SJCRH30 (cell line): ENCODE results near the gene KCNJ3. TPM values are rescaled to one million over a fixed set of nuclear protein-coding genes. Genes with fewer than 3 reads are reported as not detected.

Source experiments
- DNase-seq, 2 experiments: peaks; one replicate each; pipeline ENCODE4 v3.0.0-alpha.2; 2015 to 2020
- H3K27ac ChIP-seq: fragments of 250-450 bp; sonication (Bioruptor Pico); 2 replicates; pipeline ENCODE4 v1.5.1; 2020; ENCODE audit warnings: mild to moderate bottlenecking, moderate library complexity
- H3K27me3 ChIP-seq: fragments of 250-450 bp; sonication (Bioruptor Pico); 2 replicates; pipeline ENCODE4 v1.5.1; 2020; ENCODE audit warnings: mild to moderate bottlenecking, moderate library complexity
- H3K36me3 ChIP-seq: fragments of 250-450 bp; sonication (Bioruptor Pico); 2 replicates; pipeline ENCODE4 v1.5.1; 2020; ENCODE audit warnings: mild to moderate bottlenecking, moderate library complexity
- H3K4me1 ChIP-seq: fragments of 250-450 bp; sonication (Bioruptor Pico); 2 replicates; pipeline ENCODE4 v1.5.1; 2020; ENCODE audit warnings: mild to moderate bottlenecking, moderate library complexity
- H3K4me3 ChIP-seq: fragments of 250-450 bp; sonication (Bioruptor Pico); 2 replicates; pipeline ENCODE4 v1.5.1; 2020; ENCODE audit warnings: mild to moderate bottlenecking, moderate library complexity
- H3K9me3 ChIP-seq: fragments of 250-450 bp; sonication (Bioruptor Pico); replicated peaks from 2 replicates; pipeline ENCODE4 v1.5.1; 2020; ENCODE audit warnings: mild to moderate bottlenecking, moderate library complexity
- total RNA-seq: library from RNA; depleted of rRNA; stranded (reverse); fragments of >200 nt; shearing (Covaris generic); gene quantifications from 2 replicates; pipeline ENCODE4 v1.2.3, GENCODE V29; 2014

Gene KCNJ3
- total RNA-seq, 1 experiment from 2014 or later, result not detected

GRCh38 chr2:154762638-154763037, 64.1 kb downstream of the KCNJ3 start:
- H3K4me3 ChIP-seq, result no peak overlapping the region
- no peak overlapping the region for H3K27ac ChIP-seq
- H3K36me3 ChIP-seq, result no peaks in the 10 kb centered on the region
- no peaks in the 10 kb centered on the region for H3K4me1 ChIP-seq
- H3K27me3 ChIP-seq, result no peaks in the 10 kb centered on the region
- no peaks in the 10 kb centered on the region for H3K9me3 ChIP-seq
- no peak for DNase-seq

GRCh38 chr2:154771664-154772284, 73.3 kb downstream of the KCNJ3 start:
- Histone ChIP-seq H3K4me3 (no peak overlapping the region), H3K4me1 (no peaks in the 10 kb centered on the region), H3K36me3 (no peaks in the 10 kb centered on the region), H3K27ac (no peak overlapping the region), H3K27me3 (no peaks in the 10 kb centered on the region), H3K9me3 (no peaks in the 10 kb centered on the region)
- no peak for DNase-seq

- Histone ChIP-seq H3K27me3 (no peaks in the 10 kb centered on the region), H3K36me3 (no peaks in the 10 kb centered on the region), H3K27ac (no peak overlapping the region), H3K4me1 (no peaks in the 10 kb centered on the region), H3K4me3 (no peak overlapping the region), H3K9me3 (no peaks in the 10 kb centered on the region)
- no peak for DNase-seq
Measured at GRCh38 chr2:154776825-154777224, 78.3 kb downstream of the KCNJ3 start.

GRCh38 chr2:154794406-154794805, 95.9 kb downstream of the KCNJ3 start:
- Histone ChIP-seq H3K27ac (no peak overlapping the region), H3K4me3 (no peak overlapping the region), H3K36me3 (no peaks in the 10 kb centered on the region), H3K9me3 (no peaks in the 10 kb centered on the region), H3K4me1 (no peaks in the 10 kb centered on the region), H3K27me3 (no peaks in the 10 kb centered on the region)
- no peak for DNase-seq

GRCh38 chr2:154795651-154796050, 97.2 kb downstream of the KCNJ3 start:
- H3K9me3 ChIP-seq, result no peaks in the 10 kb centered on the region
- no peaks in the 10 kb centered on the region for H3K36me3 ChIP-seq
- no peak overlapping the region for H3K27ac ChIP-seq
- no peaks in the 10 kb centered on the region for H3K4me1 ChIP-seq
- no peaks in the 10 kb centered on the region for H3K27me3 ChIP-seq
- no peak for DNase-seq
- H3K4me3 ChIP-seq, result no peak overlapping the region

- Histone ChIP-seq H3K4me3 (no peak overlapping the region), H3K36me3 (no peaks in the 10 kb centered on the region)
Measured at GRCh38 chr2:154804451-154804850, 106.0 kb downstream of the KCNJ3 start.

GRCh38 chr2:154813636-154814035, 115.1 kb downstream of the KCNJ3 start:
- Histone ChIP-seq H3K36me3 (no peaks in the 10 kb centered on the region), H3K9me3 (no peaks in the 10 kb centered on the region), H3K27me3 (no peaks in the 10 kb centered on the region), H3K27ac (no peak overlapping the region), H3K4me1 (no peaks in the 10 kb centered on the region), H3K4me3 (no peak overlapping the region)
- no peak for DNase-seq

More at GRCh38 chr2:154804451-154804850, 106.0 kb downstream of the KCNJ3 start:
- no peaks in the 10 kb centered on the region for H3K27me3 ChIP-seq
- H3K9me3 ChIP-seq, result no peaks in the 10 kb centered on the region
- no peaks in the 10 kb centered on the region for H3K4me1 ChIP-seq
- H3K27ac ChIP-seq, result no peak overlapping the region
- no peak for DNase-seq

- H3K27ac ChIP-seq, result no peak overlapping the region
- no peaks in the 10 kb centered on the region for H3K27me3 ChIP-seq
- no peaks in the 10 kb centered on the region for H3K9me3 ChIP-seq
- no peak for DNase-seq
- no peaks in the 10 kb centered on the region for H3K36me3 ChIP-seq
- no peaks in the 10 kb centered on the region for H3K4me1 ChIP-seq
- H3K4me3 ChIP-seq, result no peak overlapping the region
Measured at GRCh38 chr2:154814856-154815255, 116.4 kb downstream of the KCNJ3 start.

GRCh38 chr2:154825358-154825757, 126.9 kb downstream of the KCNJ3 start:
- Histone ChIP-seq H3K36me3 (no peaks in the 10 kb centered on the region), H3K9me3 (no peaks in the 10 kb centered on the region), H3K4me3 (no peak overlapping the region), H3K27me3 (no peaks in the 10 kb centered on the region), H3K27ac (no peak overlapping the region), H3K4me1 (no peaks in the 10 kb centered on the region)
- DNase-seq, result no peak

- Histone ChIP-seq H3K4me3 (no peak overlapping the region), H3K4me1 (no peaks in the 10 kb centered on the region), H3K36me3 (no peaks in the 10 kb centered on the region), H3K27me3 (no peaks in the 10 kb centered on the region), H3K27ac (no peak overlapping the region), H3K9me3 (no peaks in the 10 kb centered on the region)
- DNase-seq, result no peak
Measured at GRCh38 chr2:154826827-154827226, 128.3 kb downstream of the KCNJ3 start.

- no peaks in the 10 kb centered on the region for H3K9me3 ChIP-seq
- no peak for DNase-seq
- H3K36me3 ChIP-seq, result no peaks in the 10 kb centered on the region
- H3K4me1 ChIP-seq, result no peaks in the 10 kb centered on the region
- no peaks in the 10 kb centered on the region for H3K27me3 ChIP-seq
- H3K27ac ChIP-seq, result no peak overlapping the region
- H3K4me3 ChIP-seq, result no peak overlapping the region
Measured at GRCh38 chr2:154827286-154827685, 128.8 kb downstream of the KCNJ3 start.

GRCh38 chr2:154832711-154833110, 134.2 kb downstream of the KCNJ3 start:
- H3K27ac ChIP-seq, result no peak overlapping the region
- H3K36me3 ChIP-seq, result no peaks in the 10 kb centered on the region
- H3K27me3 ChIP-seq, result no peaks in the 10 kb centered on the region
- H3K4me1 ChIP-seq, result no peaks in the 10 kb centered on the region
- H3K4me3 ChIP-seq, result no peak overlapping the region
- no peak for DNase-seq
- H3K9me3 ChIP-seq, result no peaks in the 10 kb centered on the region

GRCh38 chr2:154836632-154837031, 138.1 kb downstream of the KCNJ3 start:
- Histone ChIP-seq H3K27me3 (no peaks in the 10 kb centered on the region), H3K27ac (no peak overlapping the region), H3K36me3 (no peaks in the 10 kb centered on the region), H3K4me1 (no peaks in the 10 kb centered on the region), H3K4me3 (no peak overlapping the region), H3K9me3 (no peaks in the 10 kb centered on the region)
- DNase-seq, result no peak

- H3K4me1 ChIP-seq, result no peaks in the 10 kb centered on the region
- DNase-seq, result no peak
- H3K27ac ChIP-seq, result no peak overlapping the region
- no peaks in the 10 kb centered on the region for H3K9me3 ChIP-seq
- no peak overlapping the region for H3K4me3 ChIP-seq
- no peaks in the 10 kb centered on the region for H3K27me3 ChIP-seq
- H3K36me3 ChIP-seq, result no peaks in the 10 kb centered on the region
Measured at GRCh38 chr2:154837035-154837434, 138.5 kb downstream of the KCNJ3 start.

GRCh38 chr2:154844513-154844912, 146.0 kb downstream of the KCNJ3 start:
- DNase-seq, result no peak
- Histone ChIP-seq H3K27me3 (no peaks in the 10 kb centered on the region), H3K4me1 (no peaks in the 10 kb centered on the region), H3K4me3 (no peak overlapping the region), H3K27ac (no peak overlapping the region), H3K36me3 (no peaks in the 10 kb centered on the region), H3K9me3 (no peaks in the 10 kb centered on the region)

- Histone ChIP-seq H3K27ac (no peak overlapping the region), H3K9me3 (no peaks in the 10 kb centered on the region), H3K27me3 (no peaks in the 10 kb centered on the region), H3K4me1 (no peaks in the 10 kb centered on the region), H3K4me3 (no peak overlapping the region), H3K36me3 (no peaks in the 10 kb centered on the region)
- no peak for DNase-seq
Measured at GRCh38 chr2:154846842-154847241, 148.3 kb downstream of the KCNJ3 start.
